K562 (cell line): ENCODE data around the gene CMSS1. TPM values are rescaled to one million over a fixed set of nuclear protein-coding genes. Genes with fewer than 3 reads are reported as not detected.

Source experiments
- ATAC-seq: fragments of 200-7000 bp; cut with Tn5 transposase; 3 replicates; pipeline ENCODE4 v1.9.1; 2020; ENCODE audit warnings: moderate library complexity
- BruUV-seq: library from RNA; stranded (reverse); fragments of 400-500 nt; replicated peaks from 2 replicates; lab custom pipeline; 2021; lab: Mats Ljungman, UMichigan
- CTCF ChIA-PET: fragments of 300-600 bp; formaldehyde crosslinking; extraction: SDS; loops from one replicate; lab custom pipeline; 2021; ENCODE audit warnings: low intra/inter-chr PET ratio; lab: Yijun Ruan, JAX
- POLR2A ChIA-PET: fragments of 300-600, 350-650 bp; sonication (Branson Sonifier 250); formaldehyde crosslinking; extraction: SDS; loops from one replicate; lab custom pipeline; 2021; ENCODE audit warnings: antibody characterized with exemption, inconsistent platforms; lab: Yijun Ruan, JAX
- DNase-seq, 4 experiments: peaks; one replicate each; pipeline versions ENCODE4 v3.0.0 to v3.0.0-alpha.2; 2011 to 2018; ENCODE audit warnings: low spot score in 3 of 4, mixed read lengths in 3 of 4; ENCODE audit errors: extremely low read depth in 1 of 4
- FAIRE-seq: peaks from 2 replicates; lab custom pipeline; 2011; peaks lifted over from hg19 to GRCh38; lab: Jason Lieb, UNC
- H2AFZ ChIP-seq: 2 replicates; pipeline ENCODE4 v1.6.0; 2011; ENCODE audit warnings: low read depth, low read length, control low read depth, inconsistent platforms
- H3K27ac ChIP-seq: fragments of 200-600 bp; 3 replicates; pipeline ENCODE4 v1.8.0; 2011; ENCODE audit warnings: low read depth, mild to moderate bottlenecking, control low read depth, inconsistent platforms, low read length, moderate library complexity, mixed read lengths; ENCODE audit errors: extremely low read depth
- H3K27me3 ChIP-seq, 2 experiments: fragments of 300-600 bp in 1 of 2; 2 replicates in 1 of 2; 3 replicates in 1 of 2; pipeline versions ENCODE4 v1.6.0 to v1.8.0; 2011; ENCODE audit warnings: inconsistent platforms in 2 of 2, low read length in 2 of 2, mild to moderate bottlenecking in 1 of 2, mixed read lengths in 1 of 2, moderate library complexity in 1 of 2; ENCODE audit not compliant: control insufficient read depth in 2 of 2, insufficient read depth in 2 of 2
- H3K36me3 ChIP-seq: fragments of 300-600 bp; 3 replicates; pipeline ENCODE4 v1.8.0; 2011; ENCODE audit warnings: mild to moderate bottlenecking, low read length, inconsistent platforms; ENCODE audit not compliant: control insufficient read depth, insufficient read depth
- H3K4me1 ChIP-seq, 2 experiments: fragments of 200-600 bp in 1 of 2; replicated peaks in 1 of 2; 2 replicates in 1 of 2; 3 replicates in 1 of 2; pipeline versions ENCODE4 v1.5.1 to v1.8.0; 2011; ENCODE audit warnings: inconsistent platforms in 2 of 2, low read length in 2 of 2, mild to moderate bottlenecking in 1 of 2, mixed read lengths in 1 of 2, moderate library complexity in 1 of 2; ENCODE audit not compliant: control insufficient read depth in 2 of 2, insufficient read depth in 2 of 2
- H3K4me2 ChIP-seq: 2 replicates; pipeline ENCODE4 v1.6.1; 2011; ENCODE audit warnings: low read length, control low read depth, inconsistent platforms, mixed read lengths; ENCODE audit not compliant: insufficient read depth
- H3K4me3 ChIP-seq: fragments of 200-600 bp; sonication (generic), shearing (Covaris generic); 2 replicates; pipeline ENCODE4 v1.5.1; 2016; ENCODE audit warnings: control low read depth, inconsistent platforms
- H3K79me2 ChIP-seq: fragments of 200-600 bp; 3 replicates; pipeline ENCODE4 v1.8.0; 2011; ENCODE audit warnings: low read length, inconsistent platforms; ENCODE audit not compliant: control insufficient read depth, insufficient read depth
- H3K9ac ChIP-seq, 2 experiments: 2 replicates each; pipeline versions ENCODE4 v1.6.0 to v1.6.1; 2011; ENCODE audit warnings: low read depth in 2 of 2, low read length in 2 of 2, control low read depth in 1 of 2, inconsistent platforms in 1 of 2, mild to moderate bottlenecking in 1 of 2, mixed read lengths in 1 of 2; ENCODE audit not compliant: insufficient read depth in 1 of 2
- H3K9me1 ChIP-seq: one replicate; pipeline ENCODE4 v1.6.0; 2011; ENCODE audit warnings: inconsistent platforms, mild to moderate bottlenecking, low read length, moderate library complexity; ENCODE audit not compliant: control insufficient read depth, insufficient read depth
- H3K9me3 ChIP-seq: replicated peaks from 2 replicates; pipeline ENCODE4 v1.5.1; 2011; ENCODE audit warnings: low read depth, low read length, inconsistent platforms; ENCODE audit not compliant: control insufficient read depth, insufficient read depth
- H4K20me1 ChIP-seq: replicated peaks from 2 replicates; pipeline ENCODE4 v1.6.1; 2011; ENCODE audit warnings: low read length, inconsistent platforms, mixed read lengths; ENCODE audit not compliant: control insufficient read depth, insufficient read depth
- BDP1 ChIP-seq: IDR thresholded peaks from 3 replicates; pipeline ENCODE4 v1.6.1; 2011; ENCODE audit not compliant: insufficient read length, insufficient read depth
- CCAR2 ChIP-seq: fragments of 200-400 bp; formaldehyde crosslinking; IDR thresholded peaks from 2 replicates; pipeline ENCODE4 v1.6.1; 2017; ENCODE audit warnings: mild to moderate bottlenecking, low read depth, low read length
- LEF1 ChIP-seq: fragments of 450-650 bp; IDR thresholded peaks from 2 replicates; pipeline ENCODE4 v1.6.1; 2016; ENCODE audit warnings: mild to moderate bottlenecking
- MCM7 ChIP-seq, 2 experiments: fragments of 450-650 bp; IDR thresholded peaks; 2 replicates each; pipeline ENCODE4 v1.6.1; 2016 to 2018
- NFE2 ChIP-seq: IDR thresholded peaks from 2 replicates; pipeline ENCODE4 v1.6.1; 2014; ENCODE audit warnings: antibody characterized with exemption, low read depth
- RFX5 ChIP-seq: IDR thresholded peaks from 2 replicates; pipeline ENCODE4 v1.6.1; 2011; ENCODE audit warnings: low read depth, mild to moderate bottlenecking, improper control_type of control experiment, low read length
- SETDB1 ChIP-seq: IDR thresholded peaks from one replicate; pipeline ENCODE4 v1.6.1; 2012; ENCODE audit warnings: low read length, control low read depth, inconsistent platforms
- SMAD2 ChIP-seq: fragments of 150-350 bp; IDR thresholded peaks from 2 replicates; pipeline ENCODE4 v1.6.1; 2014; ENCODE audit warnings: low read depth, mild to moderate bottlenecking, low read length
- SMC3 ChIP-seq: conservative IDR thresholded peaks from 2 replicates; pipeline ENCODE4 v1.6.1; 2011; ENCODE audit warnings: low read depth, low read length, improper control_type of control experiment; ENCODE audit not compliant: insufficient read depth
- SP1 ChIP-seq: sonication (generic); formaldehyde crosslinking; IDR thresholded peaks from 2 replicates; pipeline ENCODE4 v1.8.1; 2022; ENCODE audit warnings: mild to moderate bottlenecking, missing genetic modification reagents
- ZBTB8A ChIP-seq: fragments of 450-650 bp; IDR thresholded peaks from 2 replicates; pipeline ENCODE4 v1.6.1; 2018; ENCODE audit warnings: mild to moderate bottlenecking, moderate library complexity; ENCODE audit not compliant: partially characterized antibody
- ZNF146 ChIP-seq: IDR thresholded peaks from one replicate; pipeline ENCODE4 v1.6.1; 2018; ENCODE audit warnings: missing compliant biosample characterization; ENCODE audit not compliant: unreplicated experiment
- WGBS: fragments of 100-300 bp; shearing (Covaris generic); methylation state at CpG from one replicate; pipeline ENCODE4 v1.1.6; 2016; ENCODE audit warnings: low coverage, mixed read lengths; ENCODE audit not compliant: insufficient coverage; ENCODE audit errors: missing lambda C conversion rate; 5-methylcytosine and 5-hydroxymethylcytosine counted together
- in situ Hi-C: fragments of 300-500 bp; cut with MboI; formaldehyde crosslinking; loops from 4 replicates; pipeline ENCODE4 v1.15.0; 2018; ENCODE audit warnings: inconsistent platforms, mixed read lengths
- intact Hi-C: fragments of 100-400 bp; cut with micrococcal nuclease; formaldehyde crosslinking; loops from 2 replicates; pipeline ENCODE4 v1.14.2; 2022
- polyA plus RNA-seq, 8 experiments: library from polyadenylated mRNA; depleted of rRNA in 4 of 8; stranded (reverse) in 5 of 8; unstranded in 3 of 8; fragments of >200 nt; fragmentation: Nextera tagmentation in 2 of 8; fragmentation: Illumina TruSeq in 1 of 8; extraction: Ambion mirVana in 2 of 8; extraction: Trizol in 1 of 8; gene quantifications; 2 replicates each; pipeline versions ENCODE4 v1.2.1 to v1.2.3, GENCODE V29; 2011 to 2014; ENCODE audit warnings: inconsistent platforms in 1 of 8, missing spikeins in 1 of 8
- total RNA-seq, 7 experiments: library from RNA; depleted of rRNA in 6 of 7; stranded (reverse); fragments of >200 nt in 6 of 7; fragmentation: Illumina TruSeq in 2 of 7; extraction: Trizol in 2 of 7; gene quantifications; 2 replicates each; pipeline versions ENCODE4 v1.2.1 to v1.2.3, GENCODE V29; 2011 to 2021; ENCODE audit warnings: low replicate concordance in 1 of 7
- TF ChIP-seq, protein P1 (sequence below), 2 experiments: fragments of 150-350 bp in 1 of 2; IDR thresholded peaks; 2 replicates each; pipeline ENCODE4 v1.6.1; 2012 to 2016; ENCODE audit warnings: low read depth in 2 of 2, low read length in 2 of 2, mild to moderate bottlenecking in 1 of 2, moderate library complexity in 1 of 2
- TF ChIP-seq, protein P2 (sequence below), 2 experiments: fragments of 450-650 bp; IDR thresholded peaks; 2 replicates each; pipeline ENCODE4 v1.6.1; 2016
- TF ChIP-seq, protein P3 (sequence below): sonication (generic); formaldehyde crosslinking; IDR thresholded peaks from 2 replicates; pipeline ENCODE4 v1.8.0; 2022; ENCODE audit warnings: mild to moderate bottlenecking, missing genetic modification reagents
- TF ChIP-seq, protein P4 (sequence below): fragments of 450-650 bp; conservative IDR thresholded peaks from 2 replicates; pipeline ENCODE4 v1.6.1; 2016; ENCODE audit warnings: missing genetic modification characterization, low read depth, mild to moderate bottlenecking, missing compliant biosample characterization, moderate library complexity

Gene CMSS1
- total and polyA plus RNA-seq, 9 of the 15 experiments (the other 6 are each of a cell fraction or from before 2014, with no cell fraction given): 46.9 to 109 (median 72.3) TPM

DNA sequence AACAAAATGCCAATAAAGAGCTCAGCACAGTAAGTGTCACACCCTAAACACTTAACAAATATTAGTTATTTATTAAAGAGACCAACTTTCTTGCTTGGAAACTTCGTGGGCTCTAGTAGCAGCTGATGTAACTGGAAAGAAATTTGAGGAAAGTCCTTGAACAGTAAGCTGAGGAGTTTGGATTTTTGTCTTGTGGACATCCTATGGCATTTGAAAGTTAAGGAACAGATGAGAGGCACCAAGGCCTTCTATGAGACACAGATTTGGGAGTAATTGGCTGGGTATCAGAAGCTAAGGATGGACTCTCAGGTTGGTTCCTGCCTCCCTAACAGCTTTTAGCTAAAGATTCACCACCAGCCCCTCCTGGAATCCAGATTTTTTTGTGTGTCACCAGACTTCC lies 356.3 kb downstream of the CMSS1 start:
- no peak overlapping the region for H3K4me3 ChIP-seq
- no peak for FAIRE-seq
- in situ Hi-C loops: no loop called here

More for the DNA sequence above, 356.3 kb downstream of the CMSS1 start:
- WGBS: 15% methylated on average over 1 of the region's 1 CpG
- Histone ChIP-seq H3K4me2 (no peak overlapping the region), H3K36me3 (peaks cover 31% of the 10 kb centered on the region; the same call in 1 of the 3 replicates), H2AFZ (no peak overlapping the region), H3K27me3 (no peaks in the 10 kb centered on the region), H3K9ac (no peak overlapping the region), H3K27ac (no peak overlapping the region), H3K79me2 (no peaks in the 10 kb centered on the region), H3K4me1 (no peaks in the 10 kb centered on the region; a peak in 1 of 5 replicates), H3K9me3 (no peaks in the 10 kb centered on the region), H3K9me1 (no peaks in the 10 kb centered on the region), H4K20me1 (no peaks in the 10 kb centered on the region)
- no peak for TF ChIP-seq RFX5
- TF ChIP-seq, protein P1, sequence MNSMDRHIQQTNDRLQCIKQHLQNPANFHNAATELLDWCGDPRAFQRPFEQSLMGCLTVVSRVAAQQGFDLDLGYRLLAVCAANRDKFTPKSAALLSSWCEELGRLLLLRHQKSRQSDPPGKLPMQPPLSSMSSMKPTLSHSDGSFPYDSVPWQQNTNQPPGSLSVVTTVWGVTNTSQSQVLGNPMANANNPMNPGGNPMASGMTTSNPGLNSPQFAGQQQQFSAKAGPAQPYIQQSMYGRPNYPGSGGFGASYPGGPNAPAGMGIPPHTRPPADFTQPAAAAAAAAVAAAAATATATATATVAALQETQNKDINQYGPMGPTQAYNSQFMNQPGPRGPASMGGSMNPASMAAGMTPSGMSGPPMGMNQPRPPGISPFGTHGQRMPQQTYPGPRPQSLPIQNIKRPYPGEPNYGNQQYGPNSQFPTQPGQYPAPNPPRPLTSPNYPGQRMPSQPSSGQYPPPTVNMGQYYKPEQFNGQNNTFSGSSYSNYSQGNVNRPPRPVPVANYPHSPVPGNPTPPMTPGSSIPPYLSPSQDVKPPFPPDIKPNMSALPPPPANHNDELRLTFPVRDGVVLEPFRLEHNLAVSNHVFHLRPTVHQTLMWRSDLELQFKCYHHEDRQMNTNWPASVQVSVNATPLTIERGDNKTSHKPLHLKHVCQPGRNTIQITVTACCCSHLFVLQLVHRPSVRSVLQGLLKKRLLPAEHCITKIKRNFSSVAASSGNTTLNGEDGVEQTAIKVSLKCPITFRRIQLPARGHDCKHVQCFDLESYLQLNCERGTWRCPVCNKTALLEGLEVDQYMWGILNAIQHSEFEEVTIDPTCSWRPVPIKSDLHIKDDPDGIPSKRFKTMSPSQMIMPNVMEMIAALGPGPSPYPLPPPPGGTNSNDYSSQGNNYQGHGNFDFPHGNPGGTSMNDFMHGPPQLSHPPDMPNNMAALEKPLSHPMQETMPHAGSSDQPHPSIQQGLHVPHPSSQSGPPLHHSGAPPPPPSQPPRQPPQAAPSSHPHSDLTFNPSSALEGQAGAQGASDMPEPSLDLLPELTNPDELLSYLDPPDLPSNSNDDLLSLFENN (IDR thresholded peaks at IDR 0.05; ENCODE audit: low read depth in 2 of 2, low read length in 2 of 2): no peak
- TF ChIP-seq, protein P2, sequence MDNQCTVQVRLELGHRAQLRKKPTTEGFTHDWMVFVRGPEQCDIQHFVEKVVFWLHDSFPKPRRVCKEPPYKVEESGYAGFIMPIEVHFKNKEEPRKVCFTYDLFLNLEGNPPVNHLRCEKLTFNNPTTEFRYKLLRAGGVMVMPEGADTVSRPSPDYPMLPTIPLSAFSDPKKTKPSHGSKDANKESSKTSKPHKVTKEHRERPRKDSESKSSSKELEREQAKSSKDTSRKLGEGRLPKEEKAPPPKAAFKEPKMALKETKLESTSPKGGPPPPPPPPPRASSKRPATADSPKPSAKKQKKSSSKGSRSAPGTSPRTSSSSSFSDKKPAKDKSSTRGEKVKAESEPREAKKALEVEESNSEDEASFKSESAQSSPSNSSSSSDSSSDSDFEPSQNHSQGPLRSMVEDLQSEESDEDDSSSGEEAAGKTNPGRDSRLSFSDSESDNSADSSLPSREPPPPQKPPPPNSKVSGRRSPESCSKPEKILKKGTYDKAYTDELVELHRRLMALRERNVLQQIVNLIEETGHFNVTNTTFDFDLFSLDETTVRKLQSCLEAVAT (IDR thresholded peaks at IDR 0.05): no peak
- no peak for TF ChIP-seq SETDB1
- no peak for TF ChIP-seq SMC3
- TF ChIP-seq NFE2: no peak
- no peak for TF ChIP-seq LEF1
- no peak for TF ChIP-seq BDP1
- TF ChIP-seq SMAD2: no peak
- no peak for TF ChIP-seq ZBTB8A
- no peak for TF ChIP-seq MCM7 (IDR thresholded peaks at IDR 0.05)
- TF ChIP-seq CCAR2: no peak
- TF ChIP-seq ZNF146: no peak
- TF ChIP-seq, protein P3, sequence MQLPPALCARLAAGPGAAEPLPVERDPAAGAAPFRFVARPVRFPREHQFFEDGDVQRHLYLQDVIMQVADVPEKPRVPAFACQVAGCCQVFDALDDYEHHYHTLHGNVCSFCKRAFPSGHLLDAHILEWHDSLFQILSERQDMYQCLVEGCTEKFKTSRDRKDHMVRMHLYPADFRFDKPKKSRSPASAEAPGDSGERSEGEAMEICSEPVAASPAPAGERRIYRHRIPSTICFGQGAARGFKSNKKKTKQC: no peak
- TF ChIP-seq, protein P4, sequence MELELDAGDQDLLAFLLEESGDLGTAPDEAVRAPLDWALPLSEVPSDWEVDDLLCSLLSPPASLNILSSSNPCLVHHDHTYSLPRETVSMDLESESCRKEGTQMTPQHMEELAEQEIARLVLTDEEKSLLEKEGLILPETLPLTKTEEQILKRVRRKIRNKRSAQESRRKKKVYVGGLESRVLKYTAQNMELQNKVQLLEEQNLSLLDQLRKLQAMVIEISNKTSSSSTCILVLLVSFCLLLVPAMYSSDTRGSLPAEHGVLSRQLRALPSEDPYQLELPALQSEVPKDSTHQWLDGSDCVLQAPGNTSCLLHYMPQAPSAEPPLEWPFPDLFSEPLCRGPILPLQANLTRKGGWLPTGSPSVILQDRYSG (tag): no peak
- no peak for TF ChIP-seq SP1 (CRISPR knock-in tag)
- BruUV-seq: no TSS peak
- ATAC-seq (no peak), DNase-seq (no peak)
- ChIA-PET POLR2A (no interaction called here), CTCF (no interaction called here)
- intact Hi-C loops: no loop called here
